Neural crest cell (in vitro differentiated cells): Measurements from ENCODE around the gene SMAD6. TPM values are rescaled to one million over a fixed set of nuclear protein-coding genes. Genes with fewer than 3 reads are reported as not detected.

Experiments
- DNase-seq: peaks from one replicate; pipeline ENCODE4 v3.0.0; 2021; ENCODE audit warnings: low read depth, mixed read lengths, low spot score
- H3K27ac Mint-ChIP-seq: one replicate; pipeline ENCODE4 v1.8.0; 2021; ENCODE audit warnings: mild to moderate bottlenecking, mixed read lengths; ENCODE audit not compliant: unreplicated experiment
- H3K27me3 Mint-ChIP-seq: 2 replicates; pipeline ENCODE4 v1.8.0; 2021; ENCODE audit warnings: low read depth, mild to moderate bottlenecking, mixed read lengths
- H3K36me3 Mint-ChIP-seq: 2 replicates; pipeline ENCODE4 v1.8.0; 2021; ENCODE audit warnings: low read depth, mild to moderate bottlenecking, mixed read lengths
- H3K4me1 Mint-ChIP-seq: 2 replicates; pipeline ENCODE4 v1.8.0; 2021; ENCODE audit warnings: mixed read lengths
- H3K4me3 Mint-ChIP-seq: one replicate; pipeline ENCODE4 v1.8.0; 2021; ENCODE audit warnings: mild to moderate bottlenecking, mixed read lengths
- H3K9me3 Mint-ChIP-seq: 2 replicates; pipeline ENCODE4 v1.8.0; 2021; ENCODE audit warnings: mixed read lengths
- CTCF ChIP-seq: fragments of 200-600 bp; sonication (generic); conservative IDR thresholded peaks from 2 replicates; pipeline ENCODE4 v1.5.0; 2021; ENCODE audit warnings: antibody characterized with exemption, mild to moderate bottlenecking
- total RNA-seq: library from RNA; stranded (reverse); gene quantifications from 2 replicates; pipeline ENCODE4 v1.2.1, GENCODE V29; 2021

SMAD6 gene
- total RNA-seq, 1 donor from 2014 or later, result 4.7 TPM

DNA sequence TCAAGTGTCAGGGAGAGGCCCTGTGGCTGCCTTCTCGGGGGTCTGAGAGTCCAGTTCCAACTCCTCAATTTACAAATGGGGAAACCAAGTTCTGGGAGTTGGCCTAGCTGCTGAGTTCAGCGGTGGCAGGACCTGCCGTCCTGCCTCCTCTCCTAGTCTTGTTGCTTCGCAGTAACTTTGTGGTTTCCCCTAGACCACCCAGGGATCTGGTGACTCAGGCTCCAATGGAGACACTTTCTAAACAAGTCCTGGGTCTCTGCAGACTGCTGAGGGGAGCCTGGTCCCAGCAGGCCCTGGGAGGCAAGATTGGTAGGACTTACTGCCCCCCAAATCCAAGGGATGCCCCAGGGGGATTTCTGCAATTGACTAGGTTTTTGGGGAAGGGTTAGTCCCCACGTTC is 83.6 kb downstream of the SMAD6 start:
- TF ChIP-seq CTCF, result no peak
- H3K27ac Mint-ChIP-seq, result no peak overlapping the region
- H3K4me1 Mint-ChIP-seq, result peaks cover 5% of the 10 kb centered on the region
- H3K4me3 Mint-ChIP-seq, result no peak overlapping the region
- no peaks in the 10 kb centered on the region for H3K36me3 Mint-ChIP-seq
- H3K9me3 Mint-ChIP-seq, result no peaks in the 10 kb centered on the region
- H3K27me3 Mint-ChIP-seq, result no peaks in the 10 kb centered on the region
- DNase-seq, result no peak

GRCh38 chr15:66786222-66786621 is 84.2 kb downstream of the SMAD6 start:
- TF ChIP-seq CTCF, result no peak
- H3K9me3 Mint-ChIP-seq, result no peaks in the 10 kb centered on the region
- no peak for DNase-seq
- H3K4me3 Mint-ChIP-seq, result no peak overlapping the region
- H3K27ac Mint-ChIP-seq, result no peak overlapping the region
- H3K36me3 Mint-ChIP-seq, result no peaks in the 10 kb centered on the region
- H3K27me3 Mint-ChIP-seq, result no peaks in the 10 kb centered on the region
- H3K4me1 Mint-ChIP-seq, result peaks cover 5% of the 10 kb centered on the region

DNA sequence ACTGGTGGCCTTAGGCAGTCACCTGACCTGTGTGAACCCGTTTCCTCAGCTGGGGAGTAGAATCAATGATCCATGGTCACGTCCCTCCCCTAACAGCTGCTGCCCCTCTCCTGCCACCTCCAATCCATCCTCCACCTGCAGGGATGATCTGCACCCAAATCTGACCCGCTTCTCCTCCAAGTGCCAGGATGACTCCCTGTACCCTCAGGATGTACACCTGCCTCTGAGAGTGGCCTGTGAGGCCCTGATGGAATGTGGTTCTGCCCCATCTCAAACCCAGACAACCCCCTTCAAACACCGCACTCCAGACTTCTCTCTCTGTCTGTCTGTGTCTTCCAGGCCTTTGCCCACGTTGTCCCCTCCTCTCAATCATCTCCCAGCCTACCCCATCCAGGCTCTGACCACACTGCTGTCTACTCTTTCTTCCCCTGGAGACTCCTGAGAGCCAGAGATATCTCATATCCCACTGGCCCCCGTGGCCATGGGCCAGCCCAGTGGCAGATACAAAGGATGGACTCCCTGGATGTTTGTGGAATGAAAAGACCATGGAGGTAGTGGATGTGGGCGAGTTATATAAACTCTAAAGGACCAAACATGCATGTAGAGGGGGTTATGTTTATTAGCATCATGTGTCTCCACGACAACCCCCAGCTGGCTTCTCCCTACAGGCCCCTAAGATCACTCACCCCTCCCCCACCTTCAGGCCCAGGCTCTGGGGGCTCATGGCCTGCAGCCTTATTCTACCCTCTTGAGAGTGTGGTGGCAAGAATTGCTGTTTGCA is 84.9 kb downstream of the SMAD6 start:
- no peak overlapping the region for H3K4me3 Mint-ChIP-seq
- H3K27ac Mint-ChIP-seq, result peak overlapping the region; percentile 8
- no peaks in the 10 kb centered on the region for H3K9me3 Mint-ChIP-seq
- DNase-seq, result no peak
- no peak for TF ChIP-seq CTCF
- H3K4me1 Mint-ChIP-seq, result peaks cover 5% of the 10 kb centered on the region
- no peaks in the 10 kb centered on the region for H3K27me3 Mint-ChIP-seq
- H3K36me3 Mint-ChIP-seq, result no peaks in the 10 kb centered on the region

- H3K27me3 Mint-ChIP-seq, result no peaks in the 10 kb centered on the region
- no peak overlapping the region for H3K27ac Mint-ChIP-seq
- H3K36me3 Mint-ChIP-seq, result no peaks in the 10 kb centered on the region
- peaks cover 5% of the 10 kb centered on the region for H3K4me1 Mint-ChIP-seq
- no peak for DNase-seq
- no peaks in the 10 kb centered on the region for H3K9me3 Mint-ChIP-seq
- no peak for TF ChIP-seq CTCF
- H3K4me3 Mint-ChIP-seq, result no peak overlapping the region
Measured at GRCh38 chr15:66787489-66787871, 85.4 kb downstream of the SMAD6 start.

- H3K9me3 Mint-ChIP-seq, result no peaks in the 10 kb centered on the region
- H3K27ac Mint-ChIP-seq, result no peak overlapping the region
- no peak for DNase-seq
- no peak overlapping the region for H3K4me3 Mint-ChIP-seq
- H3K36me3 Mint-ChIP-seq, result no peaks in the 10 kb centered on the region
- H3K27me3 Mint-ChIP-seq, result no peaks in the 10 kb centered on the region
- peaks cover 5% of the 10 kb centered on the region for H3K4me1 Mint-ChIP-seq
- TF ChIP-seq CTCF, result no peak
Measured at GRCh38 chr15:66788024-66788423, 86.0 kb downstream of the SMAD6 start.
